ENCODE data around the gene KCNQ1.
"Not testable (repeated sequence)": the region's sequence is repeated elsewhere in the genome, so short reads cannot be mapped to it uniquely, and the experiment has no call there.

The KCNQ1 gene

GRCh38 chr11:2631161-2631560 is 186.4 kb downstream of the KCNQ1 start:
- no peak for DNase-seq

GRCh38 chr11:2639763-2640162 is 195.0 kb downstream of the KCNQ1 start:
- not testable (repeated sequence) for DNase-seq

- no peak for DNase-seq
These were observed 196.8 kb downstream of the KCNQ1 start for GRCh38 chr11:2641623-2642022.

DNA sequence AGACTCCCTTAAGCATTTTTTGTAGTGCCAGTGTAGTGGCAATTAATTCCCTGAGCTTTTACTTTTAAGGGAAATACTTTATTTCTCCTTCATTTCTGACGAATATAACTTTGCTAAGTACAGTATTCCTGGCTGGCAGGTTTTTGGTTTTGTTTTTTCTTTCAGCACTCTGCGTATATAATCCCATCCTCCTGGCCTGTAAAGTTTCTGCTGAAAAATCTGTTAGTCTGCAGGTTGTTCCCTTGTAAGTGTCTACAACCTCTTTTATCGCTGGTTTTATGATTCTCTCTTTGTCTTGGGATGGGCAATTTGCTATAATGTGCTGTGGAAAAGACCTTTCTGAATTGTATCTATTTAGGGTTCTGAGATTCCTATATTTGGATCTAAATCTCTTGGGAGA is 198.9 kb downstream of the KCNQ1 start:
- DNase-seq: no peak

DNA sequence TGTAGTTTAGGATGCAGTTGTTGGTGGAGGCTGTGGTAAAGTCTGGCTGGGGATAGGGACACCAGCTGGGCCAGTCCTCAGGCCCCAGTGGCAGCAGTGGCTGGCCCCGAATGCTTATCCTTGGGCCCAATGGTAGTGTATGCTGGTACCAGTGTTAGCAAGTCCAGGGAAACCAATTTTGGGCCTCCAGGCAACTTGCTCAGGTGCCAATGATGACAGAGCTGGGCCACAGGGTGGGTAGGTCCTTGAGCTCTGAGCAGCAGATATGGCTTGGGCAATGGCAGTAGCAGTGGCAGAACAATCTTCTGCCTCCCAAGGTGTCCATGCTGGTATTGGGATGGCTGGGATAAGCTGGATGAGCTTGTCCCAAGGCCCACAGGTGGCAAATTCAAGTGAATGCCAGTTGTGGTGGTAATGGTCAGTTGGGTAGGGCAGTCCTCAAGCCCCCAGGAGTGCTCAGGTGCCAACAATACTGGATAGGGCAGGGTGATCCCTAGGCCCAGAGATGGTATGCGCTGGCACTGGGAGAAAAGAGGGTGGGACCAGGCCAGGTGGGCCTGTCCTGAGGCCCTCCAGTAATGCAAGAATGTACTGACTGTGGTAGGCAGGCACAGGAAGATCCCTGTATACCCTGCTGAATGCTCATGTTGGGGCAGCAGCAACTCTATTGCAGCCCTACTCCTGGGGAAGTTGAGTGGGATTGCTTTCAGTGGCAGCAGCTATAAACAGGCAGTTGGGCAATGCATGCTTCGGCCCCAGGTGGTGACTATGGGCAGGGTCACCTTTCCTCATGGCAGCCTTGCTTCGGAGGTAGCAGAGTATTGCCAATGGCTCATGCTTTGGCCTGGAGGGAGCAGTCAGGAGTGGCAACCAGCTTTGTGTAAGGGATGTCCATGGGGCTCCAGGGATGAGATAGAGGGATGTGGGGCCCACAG is 200.3 kb downstream of the KCNQ1 start:
- DNase-seq: no peak

DNA sequence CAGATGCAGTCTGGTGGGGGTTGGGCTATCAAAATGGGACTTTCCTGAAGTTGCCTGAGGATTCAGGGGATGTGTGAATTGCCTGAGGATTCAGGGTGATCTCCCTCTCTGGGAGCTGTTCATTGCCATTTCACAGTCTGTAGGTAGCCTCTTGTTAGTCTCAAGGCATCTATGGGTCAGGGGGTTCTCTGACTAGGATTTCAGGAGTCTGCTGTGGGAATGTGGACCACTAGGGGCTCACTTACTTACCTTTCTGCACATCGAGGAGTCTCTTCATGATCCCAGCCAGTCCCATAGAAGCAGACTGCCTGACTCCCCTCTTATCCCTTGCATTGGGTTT is 200.9 kb downstream of the KCNQ1 start:
- no peak for DNase-seq

DNA sequence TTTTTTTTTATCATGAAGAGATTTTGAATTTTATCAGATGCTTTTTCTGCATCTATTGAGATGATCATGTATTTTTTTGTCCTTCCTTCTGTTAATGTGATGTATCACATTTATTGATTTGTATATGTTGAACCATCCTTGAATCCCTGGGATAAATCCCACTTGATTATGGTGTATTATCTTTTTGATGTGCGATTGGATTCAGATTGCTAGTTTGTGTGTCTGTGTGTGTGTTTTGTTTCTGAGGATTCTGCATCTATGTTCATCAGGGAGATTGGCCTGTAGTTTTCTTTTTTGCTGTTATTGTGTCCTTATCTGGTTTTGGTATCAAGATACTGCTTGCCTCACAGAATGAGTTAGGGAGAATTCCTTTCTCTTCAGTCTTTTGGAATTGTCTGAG is 202.4 kb downstream of the KCNQ1 start:
- DNase-seq: no peak

DNA sequence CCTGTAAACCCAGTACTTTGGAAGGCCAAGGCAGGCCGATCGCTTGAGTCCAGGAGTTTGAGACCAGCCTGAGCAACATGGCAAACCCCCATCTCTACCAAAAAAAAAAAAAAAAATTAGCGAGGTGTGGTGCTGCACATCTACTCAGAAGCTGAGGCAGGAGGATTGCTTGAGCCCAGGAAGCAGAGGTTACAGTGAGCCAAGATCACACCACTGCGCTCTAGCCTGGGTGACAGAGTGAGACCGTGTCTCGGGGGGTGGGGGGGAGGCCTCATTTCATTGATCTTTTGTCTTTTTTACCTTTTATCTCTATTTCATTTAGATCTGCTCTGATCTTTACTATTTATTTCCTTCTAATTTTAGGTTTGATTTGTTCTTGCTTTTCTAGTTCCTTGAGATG is 203.1 kb downstream of the KCNQ1 start:
- DNase-seq: no peak

DNA sequence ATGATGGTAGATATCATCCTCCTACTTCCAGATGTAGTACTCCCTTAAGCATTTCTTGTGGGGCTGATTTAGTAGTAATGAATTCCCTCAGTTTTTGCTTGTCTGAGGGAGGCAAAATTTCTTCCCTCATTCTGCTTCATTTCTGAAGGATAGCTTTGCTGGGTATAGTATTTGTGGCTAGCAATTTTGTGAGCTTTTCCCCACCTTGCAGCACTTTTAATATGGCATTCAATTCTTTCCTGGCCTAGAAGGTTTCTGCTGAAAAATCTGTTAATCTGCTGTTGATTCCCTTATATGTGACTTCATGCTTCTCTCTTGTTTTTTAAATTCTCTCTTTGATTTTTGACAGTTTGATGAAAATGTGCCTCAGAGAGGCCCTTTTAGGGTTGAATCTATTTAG is 204.6 kb downstream of the KCNQ1 start:
- no peak for DNase-seq

- no peak for DNase-seq
These were observed 205.0 kb downstream of the KCNQ1 start for GRCh38 chr11:2649848-2650247.

- no peak for DNase-seq
These were observed 205.6 kb downstream of the KCNQ1 start for GRCh38 chr11:2650343-2650867.

GRCh38 chr11:2651054-2651617 is 206.3 kb downstream of the KCNQ1 start:
- DNase-seq: no peak

DNA sequence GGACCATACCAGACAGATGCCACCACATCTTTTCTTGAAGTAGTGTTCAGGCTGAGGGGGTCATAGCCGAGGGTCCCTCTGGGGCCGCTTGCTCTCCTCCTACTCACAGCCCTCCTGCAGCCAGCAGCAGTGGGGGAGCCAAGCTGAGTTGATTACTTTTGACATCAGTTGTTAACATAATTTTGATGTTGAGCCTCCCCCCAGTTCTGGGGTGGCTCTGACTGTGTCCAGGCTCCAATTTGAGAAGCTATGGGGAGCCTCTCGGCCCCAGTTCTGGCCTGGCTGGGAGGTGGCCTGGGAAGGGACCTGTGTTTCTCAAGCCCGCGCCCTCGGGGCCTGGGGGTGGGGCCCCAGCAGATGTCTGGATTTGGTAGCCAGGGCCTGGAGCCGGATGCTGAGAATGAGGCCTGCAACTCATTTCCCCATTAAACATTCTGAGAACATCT is 207.0 kb downstream of the KCNQ1 start:
- no peak for DNase-seq

GRCh38 chr11:2652333-2653197 is 207.8 kb downstream of the KCNQ1 start:
- no peak for DNase-seq

GRCh38 chr11:2653198-2653551 is 208.4 kb downstream of the KCNQ1 start:
- DNase-seq: no peak

- peak; percentile 68 for DNase-seq
These were observed 209.3 kb downstream of the KCNQ1 start for GRCh38 chr11:2653930-2654739.

DNA sequence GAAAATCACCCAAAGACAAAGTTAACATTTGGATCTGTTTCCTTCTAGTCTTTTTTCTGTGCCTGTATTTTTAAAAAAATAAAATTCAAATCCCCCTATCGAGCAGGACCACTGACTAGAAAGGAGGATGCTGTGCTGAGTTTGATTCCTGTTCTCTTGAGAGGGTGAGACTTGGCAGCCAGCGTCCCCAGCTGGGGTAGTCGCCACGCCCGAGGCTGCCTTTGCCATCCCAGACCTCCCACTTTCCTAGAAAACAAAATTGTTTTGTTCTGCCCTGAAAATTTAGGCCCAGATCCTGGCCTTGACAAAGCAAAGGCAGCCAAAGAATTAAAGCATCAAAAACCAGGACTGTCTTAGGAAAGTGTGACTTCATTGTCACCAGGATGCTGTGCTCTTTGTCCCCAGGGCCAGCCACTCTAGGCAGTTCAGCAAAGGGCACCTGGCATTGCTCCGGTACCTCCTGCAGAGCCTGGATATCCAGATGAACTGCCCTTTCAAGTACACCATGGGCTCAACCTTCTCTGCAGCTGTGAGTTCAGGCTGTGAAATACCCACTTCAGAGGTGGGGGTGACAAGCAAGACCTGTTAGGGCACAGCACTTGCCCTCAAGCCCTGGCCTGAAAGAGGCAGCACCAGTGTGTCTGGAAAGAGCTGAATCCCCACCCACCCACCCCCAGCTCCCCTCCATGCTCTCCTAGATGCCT is 210.4 kb downstream of the KCNQ1 start:
- DNase-seq: no peak

DNA sequence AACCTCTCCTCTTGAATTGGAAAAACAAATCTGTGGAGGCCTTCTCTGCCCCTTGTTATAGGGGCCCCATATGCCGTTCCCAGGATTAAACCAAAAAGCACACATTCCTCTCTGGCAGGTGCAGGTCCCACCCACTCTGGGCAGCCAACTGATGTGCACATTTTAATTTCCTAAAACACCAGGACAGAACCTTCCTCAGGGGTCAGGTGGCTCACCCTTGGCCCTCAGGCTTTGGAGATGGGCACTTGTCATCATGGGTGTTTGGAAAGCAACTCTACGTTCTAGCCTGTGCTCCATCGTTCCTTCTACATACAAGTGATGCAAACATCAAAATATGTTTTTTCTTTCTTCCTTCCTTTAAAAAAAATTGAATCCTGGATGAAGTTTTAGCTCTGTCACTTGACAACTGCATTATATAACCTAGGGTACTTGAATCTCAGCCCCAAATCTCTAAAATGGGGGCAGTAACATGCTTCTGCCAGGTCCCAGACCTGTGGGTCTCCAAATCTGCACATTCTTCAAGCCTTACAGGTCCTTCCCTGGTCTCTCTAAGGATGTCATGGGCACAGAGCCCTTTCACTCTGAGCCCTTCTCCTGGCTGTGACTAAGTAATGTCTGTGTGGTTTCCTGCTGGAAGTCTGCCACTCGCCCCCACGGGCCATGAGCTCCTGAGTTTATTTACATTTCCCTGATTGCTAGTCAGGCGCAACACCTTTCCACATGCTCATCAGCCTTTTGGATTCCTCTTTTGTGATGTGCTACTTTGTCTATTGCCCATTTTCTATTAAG is 211.2 kb downstream of the KCNQ1 start:
- peak; percentile 49 for DNase-seq

- no peak for DNase-seq
These were observed 212.1 kb downstream of the KCNQ1 start for GRCh38 chr11:2656859-2657258.

DNA sequence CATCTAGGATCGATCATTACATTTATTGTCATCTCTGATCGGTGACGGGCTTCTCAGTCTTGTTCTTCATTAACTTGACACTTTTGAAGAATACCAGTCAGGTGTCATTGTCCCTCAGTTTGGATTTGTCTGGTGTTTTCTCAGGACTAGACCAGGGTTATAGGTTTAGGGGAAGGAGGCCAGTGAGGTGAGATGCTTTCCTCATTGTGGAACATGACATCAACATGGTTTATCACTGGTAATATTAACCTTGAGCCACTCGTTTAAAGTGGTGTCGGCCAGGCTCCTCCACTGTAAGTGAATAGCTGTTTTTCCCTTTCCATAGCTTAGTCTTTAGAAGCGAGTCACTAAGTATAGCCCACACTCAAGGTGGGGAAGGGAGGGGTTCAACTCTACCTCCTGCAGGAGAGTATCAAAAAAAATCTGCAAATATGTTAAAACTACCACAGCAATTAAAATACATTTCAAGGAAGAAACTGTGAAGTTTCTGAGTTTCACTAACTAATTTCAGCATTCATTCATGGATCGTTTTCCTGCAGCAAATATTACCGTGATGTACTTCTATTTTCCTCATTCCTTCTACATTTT is 213.0 kb downstream of the KCNQ1 start:
- no peak for DNase-seq

Measured in NCI-H1092 treated with DMSO at 0.1 percent for 48 hours (cell line).